ENCODE data around the gene CBLB.

The CBLB gene

DNA sequence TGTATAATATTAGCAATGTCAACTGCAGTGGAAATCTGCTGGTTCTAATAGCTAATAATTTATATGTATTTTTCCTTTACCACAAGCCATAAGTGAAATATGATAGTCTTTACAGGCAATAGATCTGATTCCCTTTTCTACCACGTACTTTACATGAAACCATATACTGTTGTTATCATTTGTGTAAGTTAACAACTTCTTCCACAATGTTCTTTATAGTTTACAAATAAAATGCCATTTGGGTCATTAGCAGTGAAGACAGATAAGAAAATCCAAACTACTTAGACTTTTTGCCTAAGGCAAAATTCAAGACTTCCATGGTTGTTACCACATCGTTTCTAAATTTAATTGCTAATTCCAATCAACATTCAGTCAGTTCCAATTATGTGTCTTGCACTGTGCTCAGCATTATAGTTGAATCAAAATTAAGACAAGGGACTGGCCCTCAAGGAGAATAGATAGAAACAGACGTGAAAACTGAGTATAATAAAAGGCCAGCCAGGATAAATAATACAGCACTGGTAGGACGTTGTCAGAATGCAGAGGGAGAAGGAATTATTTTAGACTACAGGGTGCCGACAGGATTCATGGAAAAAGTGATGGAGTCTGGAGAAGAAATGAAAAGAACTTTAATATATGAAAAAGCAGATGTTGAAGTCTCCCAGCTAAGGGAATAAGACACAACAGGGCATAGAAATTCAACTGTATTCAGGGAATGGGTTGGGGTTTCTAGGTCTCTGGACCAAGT is 252.3 kb downstream of the CBLB start:
- DNase-seq (ENCODE audit: low read depth in 2 of 2) = no peak

DNA sequence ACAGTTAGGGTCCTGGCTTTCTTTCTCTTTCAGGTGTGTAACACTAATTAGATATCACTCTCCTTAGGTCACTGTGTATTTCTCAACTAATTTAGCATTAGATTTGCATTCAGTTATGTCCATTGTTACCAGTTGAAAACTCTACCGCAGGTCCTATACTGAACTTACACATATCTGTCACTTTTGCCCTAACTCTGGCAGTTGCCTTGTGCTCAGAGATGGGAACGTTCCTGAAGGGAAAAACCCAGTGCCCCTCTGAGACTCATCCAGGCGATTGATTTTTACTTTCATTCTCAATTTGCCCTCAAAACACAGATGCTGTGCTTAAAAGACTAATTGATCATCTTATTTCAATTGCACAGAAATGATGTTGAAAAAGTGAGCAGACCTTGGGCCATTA is 253.0 kb downstream of the CBLB start:
- DNase-seq (ENCODE audit: low read depth in 2 of 2) = no peak

DNA sequence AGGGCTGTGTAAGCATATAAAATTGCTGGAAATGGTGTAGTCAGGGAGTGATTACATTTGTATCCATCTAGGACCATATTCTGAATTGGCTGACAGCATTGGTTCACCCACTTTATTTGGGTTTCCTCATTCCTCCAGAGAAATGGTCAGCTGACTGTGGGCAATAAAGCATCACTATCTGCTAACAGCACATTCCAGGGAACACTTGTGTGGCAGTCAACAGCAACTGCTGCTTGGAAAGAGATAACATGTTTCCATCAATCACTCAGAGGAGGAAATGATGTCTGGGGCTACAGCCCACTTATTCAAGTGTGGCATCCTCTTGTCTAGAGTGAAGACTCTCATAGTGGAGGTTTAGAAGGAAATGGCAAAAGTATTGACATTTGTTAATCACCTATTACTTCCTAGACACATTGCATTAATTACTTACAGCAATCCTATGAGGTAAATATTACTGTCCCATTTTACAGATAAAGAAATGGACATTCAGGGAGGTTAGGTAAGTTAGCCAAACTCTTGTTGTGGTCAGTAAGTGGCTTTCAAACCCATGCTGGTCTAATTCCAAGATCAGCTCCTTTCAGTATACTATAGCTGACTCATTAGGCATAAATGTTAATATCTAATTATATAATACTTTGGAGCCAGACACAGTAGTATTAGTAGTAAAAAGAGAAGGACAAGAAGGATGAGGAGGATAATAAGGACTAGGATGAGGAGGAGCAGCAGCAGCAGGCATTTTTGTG is 254.4 kb downstream of the CBLB start:
- no peak for DNase-seq (ENCODE audit: low read depth in 2 of 2)

DNA sequence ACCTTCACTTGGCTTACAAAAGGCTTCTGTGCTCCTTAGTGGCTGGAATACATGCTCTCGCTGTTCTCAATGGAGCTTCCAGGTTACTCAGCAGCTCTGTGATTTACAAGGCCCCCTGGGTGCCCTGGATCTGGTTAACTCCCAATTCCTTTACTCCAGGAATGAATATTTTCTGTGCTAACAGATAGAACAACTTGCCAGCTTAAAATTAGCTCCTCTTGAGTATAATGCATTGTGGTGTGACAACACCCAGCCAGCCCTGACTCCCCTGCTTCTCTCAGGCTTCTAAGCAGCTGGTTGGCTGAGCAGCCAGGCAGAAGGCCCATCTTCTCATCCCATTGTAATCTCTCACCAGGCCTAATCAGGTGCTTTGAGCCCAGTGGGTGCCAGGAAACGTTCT is 255.7 kb downstream of the CBLB start:
- no peak for DNase-seq (ENCODE audit: low read depth in 2 of 2)

DNA sequence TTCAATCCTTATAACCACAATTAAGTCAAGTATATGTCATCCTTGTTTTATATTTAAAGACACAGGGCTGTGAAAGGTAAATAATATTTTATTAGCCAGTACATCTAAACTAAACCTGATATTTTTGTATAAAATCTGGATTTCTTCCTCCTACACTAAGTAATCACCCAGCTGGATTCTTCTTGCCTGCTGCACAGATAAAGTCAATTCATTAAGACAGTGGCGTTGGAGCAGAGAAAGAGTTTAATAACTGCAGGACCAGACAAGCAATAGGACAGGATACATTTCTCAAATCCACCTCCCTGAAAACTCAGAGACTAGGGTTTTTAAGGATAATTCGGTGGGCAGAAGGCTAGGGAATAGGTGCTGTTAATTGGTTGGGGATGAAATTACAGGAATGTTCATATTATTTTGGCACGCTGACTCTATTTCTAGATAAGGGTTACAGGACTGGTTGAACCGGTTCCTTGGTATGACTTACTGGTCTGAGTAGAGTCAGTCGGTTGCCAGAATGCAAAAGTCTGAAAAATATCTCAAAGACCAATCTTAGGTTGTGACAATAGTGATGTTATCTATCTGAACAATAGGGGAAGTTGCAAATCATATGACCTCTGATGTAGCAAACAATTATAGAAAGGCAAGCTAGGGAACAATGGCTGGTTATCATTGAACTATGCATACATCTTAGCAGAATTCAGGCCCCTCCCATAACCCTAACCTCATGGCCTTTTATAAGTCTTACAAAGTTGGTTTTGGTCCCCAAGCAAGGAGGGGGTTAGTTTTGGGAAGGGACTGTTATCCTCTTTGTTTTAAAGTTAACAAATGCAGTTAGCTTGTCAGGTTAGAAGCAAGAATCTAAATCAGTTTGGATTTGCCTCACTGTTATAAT is 257.3 kb downstream of the CBLB start:
- DNase-seq (ENCODE audit: low read depth in 2 of 2) = no peak

DNA sequence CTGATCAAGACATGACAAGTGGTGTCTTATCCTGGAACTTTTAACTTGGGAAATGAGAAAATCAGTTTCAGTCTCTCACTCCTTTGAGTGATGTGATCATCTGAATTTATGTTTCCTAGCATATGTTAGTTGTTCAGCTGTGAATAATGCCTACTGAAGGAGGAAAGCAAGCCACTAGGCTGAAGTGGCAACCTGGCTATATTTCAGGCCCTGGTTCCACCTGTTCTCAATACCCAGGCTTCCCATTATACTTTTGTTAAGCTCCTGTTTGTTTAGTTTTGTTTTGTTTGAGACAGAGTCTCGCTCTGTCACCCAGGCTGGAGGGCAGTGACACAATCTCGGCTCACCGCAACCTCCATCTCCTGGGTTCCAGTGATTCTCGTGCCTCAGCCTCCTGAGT is 258.3 kb downstream of the CBLB start:
- no peak for DNase-seq (ENCODE audit: low read depth in 2 of 2)

DNA sequence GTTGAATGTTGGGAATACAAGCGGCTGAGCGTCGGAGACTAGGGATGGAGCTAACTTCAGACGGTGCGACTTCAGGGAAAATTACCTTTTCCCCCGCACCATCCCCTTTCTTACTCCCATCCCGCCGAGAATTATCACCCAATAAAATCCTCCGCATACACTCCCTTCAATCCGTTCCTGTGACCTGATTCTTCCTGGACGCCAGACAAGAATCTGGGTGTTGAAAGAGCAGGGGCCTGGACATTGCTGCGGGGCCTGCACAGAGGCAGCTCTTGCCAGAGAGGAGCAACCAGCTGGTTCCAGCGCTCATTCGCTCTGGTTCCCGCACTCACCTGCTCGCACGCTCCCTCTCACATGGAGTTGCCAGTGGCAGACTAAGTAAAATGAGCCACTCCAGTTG is 260.2 kb downstream of the CBLB start:
- DNase-seq (ENCODE audit: low read depth in 2 of 2) = no peak

DNA sequence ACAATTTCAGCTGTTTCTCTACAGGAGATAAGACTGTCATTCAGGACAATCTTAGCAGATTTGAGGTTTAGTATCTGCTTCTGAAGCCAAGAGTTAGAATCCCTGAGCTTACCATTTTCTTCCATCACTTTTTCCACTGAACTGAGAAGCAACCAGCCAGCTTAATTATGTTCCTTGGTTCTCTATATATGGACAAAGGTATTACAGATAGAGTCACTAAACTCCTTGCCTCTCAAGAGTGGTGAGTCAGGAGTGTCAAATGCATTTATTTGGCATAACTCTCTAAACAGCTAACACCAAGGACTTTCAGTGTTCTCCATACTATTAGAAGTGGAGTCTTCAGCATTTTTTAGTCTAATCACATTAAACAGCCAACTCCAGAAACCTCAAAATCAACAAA is 262.8 kb downstream of the CBLB start:
- DNase-seq (ENCODE audit: low read depth in 2 of 2) = no peak
